Fibroblast of mammary gland (primary cell): Measurements from ENCODE around the gene MB21D2.

Source experiments
- DNase-seq: peaks from one replicate; pipeline ENCODE4 v3.0.0-alpha.2; 2010; ENCODE audit warnings: low read depth
- H3K4me3 ChIP-seq: 2 replicates; pipeline ENCODE4 v1.5.1; 2011; ENCODE audit warnings: low read depth, mild to moderate bottlenecking, low read length, moderate library complexity; ENCODE audit not compliant: control insufficient read depth
- CTCF ChIP-seq: conservative IDR thresholded peaks from 2 replicates; pipeline ENCODE4 v1.5.1; 2011; ENCODE audit warnings: low read depth, low read length, inconsistent platforms; ENCODE audit not compliant: control insufficient read depth, insufficient read depth

MB21D2 gene

GRCh38 chr3:192847941-192848340 is 69.7 kb downstream of the MB21D2 start:
- no peak overlapping the region for H3K4me3 ChIP-seq
- no peak for TF ChIP-seq CTCF
- DNase-seq: no peak

DNA sequence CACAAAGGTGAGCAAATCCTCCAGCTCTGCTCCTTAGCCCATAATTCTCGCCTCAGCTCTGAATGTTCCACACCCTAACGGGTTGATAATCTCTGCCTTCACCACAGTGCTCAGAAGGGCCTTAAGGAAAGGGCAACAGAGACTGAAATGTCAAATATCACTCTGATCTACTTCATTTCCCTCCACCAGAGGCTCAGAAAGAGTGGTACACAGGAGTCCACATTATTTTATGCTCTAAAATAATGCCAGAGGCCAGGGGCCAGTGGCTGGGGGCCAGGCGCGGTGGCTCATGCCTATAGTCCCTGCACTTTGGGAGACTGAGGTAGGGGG is 72.2 kb downstream of the MB21D2 start:
- no peak for TF ChIP-seq CTCF
- DNase-seq: no peak
- H3K4me3 ChIP-seq: no peak overlapping the region

- DNase-seq: peak; percentile 55
- no peak overlapping the region for H3K4me3 ChIP-seq
- TF ChIP-seq CTCF: no peak
These were observed 72.7 kb downstream of the MB21D2 start for GRCh38 chr3:192844836-192845525.

DNA sequence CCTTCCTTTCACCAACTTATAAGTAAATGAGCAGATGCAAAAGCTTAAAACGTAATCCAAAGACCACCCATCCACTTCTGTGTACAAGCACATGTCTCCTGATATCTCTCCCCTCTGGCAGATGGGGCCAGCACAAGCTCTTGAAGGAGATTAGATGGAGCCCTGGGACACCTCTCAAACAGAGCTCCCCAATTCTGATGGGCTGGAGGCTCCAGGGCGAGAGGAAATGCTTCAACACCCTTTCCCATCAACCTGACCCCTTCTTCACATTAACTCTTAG is 73.2 kb downstream of the MB21D2 start:
- TF ChIP-seq CTCF: no peak
- no peak overlapping the region for H3K4me3 ChIP-seq
- DNase-seq: no peak

DNA sequence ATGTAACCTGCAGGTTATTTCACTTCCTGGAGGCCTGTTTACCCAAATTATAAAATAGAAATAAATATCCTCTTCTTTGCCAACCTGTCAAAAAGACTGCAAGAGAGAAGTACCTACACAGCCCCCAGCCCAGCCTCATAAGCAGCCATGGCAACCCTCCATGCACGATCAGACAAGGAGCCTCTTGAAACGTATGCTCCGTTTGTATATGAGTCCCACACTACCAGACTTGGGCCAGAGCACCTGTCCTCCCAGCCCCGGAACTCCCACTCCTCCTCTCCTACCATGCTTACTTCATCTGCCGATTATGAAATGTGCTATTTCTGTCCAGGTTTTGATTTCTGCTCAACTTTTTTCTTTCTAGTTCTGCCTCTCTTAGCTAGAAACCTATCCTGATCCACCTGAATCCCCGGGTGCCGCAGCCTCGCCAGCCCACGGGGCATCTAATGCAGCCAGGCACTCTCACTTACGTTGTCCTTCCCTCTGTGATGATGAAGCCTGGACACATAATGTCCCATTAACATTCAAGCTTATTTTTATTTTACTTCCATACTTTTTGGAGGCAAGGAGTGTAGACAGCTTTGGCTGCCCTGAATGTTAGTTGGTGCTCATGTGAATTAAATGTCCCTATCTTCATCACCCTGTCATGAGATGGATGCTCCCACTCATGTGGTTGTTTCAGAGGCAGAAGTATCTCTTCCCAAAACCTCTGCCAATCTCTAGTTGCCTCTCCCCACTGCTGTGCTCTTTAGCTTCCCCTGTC is 73.8 kb downstream of the MB21D2 start:
- no peak for TF ChIP-seq CTCF

DNA sequence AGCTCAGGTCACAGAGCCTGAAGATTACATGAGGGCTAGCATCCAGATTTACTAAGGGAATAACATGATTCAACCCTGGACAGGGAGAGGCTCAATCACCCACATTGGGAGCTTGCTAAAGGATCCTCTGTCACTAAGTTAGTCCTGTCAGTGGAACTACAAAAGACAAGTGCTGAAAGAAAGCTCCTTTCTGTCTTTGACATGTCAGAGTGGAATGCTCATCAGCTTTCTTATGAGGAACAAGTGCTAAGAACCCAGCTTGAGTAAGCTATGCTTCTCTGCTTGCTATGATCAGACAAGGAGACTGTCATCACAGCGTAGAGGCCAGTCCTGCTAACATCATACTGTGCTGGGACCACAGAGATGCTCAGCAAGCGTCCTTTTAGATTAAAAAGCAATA is 74.5 kb downstream of the MB21D2 start:
- no peak for DNase-seq
- no peak overlapping the region for H3K4me3 ChIP-seq
- no peak for TF ChIP-seq CTCF

More for the DNA sequence above, 73.8 kb downstream of the MB21D2 start:
- H3K4me3 ChIP-seq: no peak overlapping the region
- DNase-seq: no peak
